ENCODE results near the gene RNASEH2C. TPM values are rescaled to one million over a fixed set of nuclear protein-coding genes. Genes with fewer than 3 reads are reported as not detected.

Gene RNASEH2C
- total and polyA plus RNA-seq, 10 of the 15 experiments (the other 5 are each of a cell fraction or from before 2014, with no cell fraction given): 5.0 to 160 (median 47.1) TPM

- no peak for DNase-seq (ENCODE audit: low read depth, low spot score)
- H3K4me2 ChIP-seq (ENCODE audit: control insufficient read depth, insufficient read depth): no peak overlapping the region
- intact Hi-C loops (cut with micrococcal nuclease; ENCODE audit: unreplicated experiment) (loop anchor here (5.0 kb wide), 1 partner anchor 39 kb away; no protein-coding TSS in a partner anchor), in situ Hi-C loops (cut with MboI) (no loop called here)
- CTCF ChIA-PET: interaction anchor here (0.7 to 1.5 kb wide), 3 partner anchors 13 to 44 kb away, joined by 3 to 6 read pairs (median 3); no protein-coding TSS in a partner anchor
- no peaks in the 10 kb centered on the region for H3K36me3 ChIP-seq (ENCODE audit: control insufficient read depth in 2 of 2, insufficient read depth in 2 of 2, low read length in 1 of 2)
- no peak overlapping the region; the same call in 1 of the 2 replicates for H3K9ac ChIP-seq (ENCODE audit: control insufficient read depth, insufficient read depth, low read length)
- RAD21 ChIA-PET (ENCODE audit: unreplicated experiment): interaction anchor here (0.8 to 1.9 kb wide), 2 partner anchors 51 to 55 kb away, joined by 4 to 6 read pairs; partner anchors contain the start of gene KAT5
- 30% methylated on average over 7 of the region's 7 CpGs for WGBS (ENCODE audit: insufficient coverage, insufficient replicate concordance, low lambda C conversion rate, missing lambda C conversion rate)
- no TSS peak for BruUV-seq (replicated peaks)
- POLR2A ChIA-PET: interaction anchor here (0.6 kb wide), 2 partner anchors 258 to 362 kb away, joined by 3 to 5 read pairs; no protein-coding TSS in a partner anchor
- H4K20me1 ChIP-seq (ENCODE audit: control insufficient read depth, insufficient read depth): no peaks in the 10 kb centered on the region
- no peak; the same call in 2 of the 3 replicates for ATAC-seq
- no peaks in the 10 kb centered on the region for H3K79me2 ChIP-seq (ENCODE audit: control insufficient read depth, insufficient read depth, low read length)
- no peaks in the 10 kb centered on the region for H3K9me3 ChIP-seq (replicated peaks; ENCODE audit: control insufficient read depth, insufficient read depth, low read length)
- H2AFZ ChIP-seq (ENCODE audit: control insufficient read depth, low read depth, low read length): no peak overlapping the region
- H3K4me1 ChIP-seq (ENCODE audit: control insufficient read depth, insufficient read depth, low read length): no peaks in the 10 kb centered on the region
- H3K27me3 ChIP-seq (replicated peaks in 1 of 2; ENCODE audit: control insufficient read depth in 2 of 2, insufficient read depth in 2 of 2, low read length in 1 of 2): no peaks in the 10 kb centered on the region
- H3K27ac ChIP-seq (ENCODE audit: control insufficient read depth, insufficient read depth): no peak overlapping the region
- FAIRE-seq: no peak
- TF ChIP-seq PKNOX1 (IDR thresholded peaks at IDR 0.05) (peak; percentile 56), NR2C1 (IDR thresholded peaks at IDR 0.05) (no peak)
- H3K4me3 ChIP-seq: no peak overlapping the region
- SMC1A ChIA-PET (ENCODE audit: uncharacterized antibody, unreplicated experiment): interaction anchor here (1.5 kb wide), 1 partner anchor 11 kb away, joined by 3 read pairs; no protein-coding TSS in a partner anchor
Observed at GRCh38 chr11:65766535-65766934, 45.9 kb upstream of the RNASEH2C start.

DNA sequence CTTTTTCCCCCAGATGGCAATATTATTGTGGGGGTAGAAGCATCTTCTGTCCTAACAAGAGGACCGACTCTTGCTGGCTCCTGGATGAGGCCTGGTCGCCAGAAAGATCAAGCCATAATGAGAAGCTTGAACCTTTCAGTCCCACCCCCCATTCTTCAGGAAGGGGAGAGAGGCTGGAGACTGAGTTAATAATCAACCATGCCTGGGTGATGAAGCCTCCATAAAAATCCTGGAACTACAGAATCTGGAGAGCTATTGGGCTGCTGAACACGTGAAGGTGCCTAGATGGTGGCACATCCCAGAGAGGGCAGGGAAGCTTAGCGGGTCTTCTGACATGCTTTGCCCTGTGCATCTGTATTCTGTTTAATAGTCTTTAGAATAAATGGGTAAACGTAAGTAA is 43.8 kb upstream of the RNASEH2C start:
- no peak overlapping the region for H3K27ac ChIP-seq (ENCODE audit: control insufficient read depth, insufficient read depth)
- no peak overlapping the region for H3K4me2 ChIP-seq (ENCODE audit: control insufficient read depth, insufficient read depth)
- H3K4me3 ChIP-seq: no peak overlapping the region
- no peaks in the 10 kb centered on the region for H4K20me1 ChIP-seq (ENCODE audit: control insufficient read depth, insufficient read depth)
- H3K79me2 ChIP-seq (ENCODE audit: control insufficient read depth, insufficient read depth, low read length): no peaks in the 10 kb centered on the region
- DNase-seq (ENCODE audit: low read depth, low spot score) (no peak), ATAC-seq (no peak), FAIRE-seq (no peak)
- no peaks in the 10 kb centered on the region for H3K27me3 ChIP-seq (replicated peaks in 1 of 2; ENCODE audit: control insufficient read depth in 2 of 2, insufficient read depth in 2 of 2, low read length in 1 of 2)
- H3K9me3 ChIP-seq (replicated peaks; ENCODE audit: control insufficient read depth, insufficient read depth, low read length): no peaks in the 10 kb centered on the region
- SMC1A ChIA-PET (ENCODE audit: uncharacterized antibody, unreplicated experiment): interaction anchor here (1.1 to 1.4 kb wide), 2 partner anchors 9 to 57 kb away, joined by 3 to 4 read pairs; no protein-coding TSS in a partner anchor
- POLR2A ChIA-PET: no interaction called here
- RAD21 ChIA-PET (ENCODE audit: unreplicated experiment): no interaction called here
- no peaks in the 10 kb centered on the region for H3K36me3 ChIP-seq (ENCODE audit: control insufficient read depth in 2 of 2, insufficient read depth in 2 of 2, low read length in 1 of 2)
- CTCF ChIA-PET: interaction anchor here (0.9 kb wide), 1 partner anchor 59 kb away, joined by 3 read pairs; no protein-coding TSS in a partner anchor
- BruUV-seq (replicated peaks): no TSS peak
- no peak overlapping the region for H2AFZ ChIP-seq (ENCODE audit: control insufficient read depth, low read depth, low read length)
- in situ Hi-C loops (cut with MboI): no loop called here
- no peak overlapping the region for H3K9ac ChIP-seq (ENCODE audit: control insufficient read depth, insufficient read depth, low read length)
- no peaks in the 10 kb centered on the region for H3K4me1 ChIP-seq (ENCODE audit: control insufficient read depth, insufficient read depth, low read length)
- intact Hi-C loops (cut with micrococcal nuclease; ENCODE audit: unreplicated experiment): no loop called here
- 47% methylated on average over 5 of the region's 5 CpGs for WGBS (ENCODE audit: insufficient coverage, insufficient replicate concordance, low lambda C conversion rate, missing lambda C conversion rate)
- no peak for TF ChIP-seq NFXL1 (IDR thresholded peaks at IDR 0.05; ENCODE audit: borderline replicate concordance)
- TF ChIP-seq CHD2 (IDR thresholded peaks at IDR 0.05; ENCODE audit: borderline replicate concordance, low read depth, low read length): no peak
- TF ChIP-seq, protein P1, sequence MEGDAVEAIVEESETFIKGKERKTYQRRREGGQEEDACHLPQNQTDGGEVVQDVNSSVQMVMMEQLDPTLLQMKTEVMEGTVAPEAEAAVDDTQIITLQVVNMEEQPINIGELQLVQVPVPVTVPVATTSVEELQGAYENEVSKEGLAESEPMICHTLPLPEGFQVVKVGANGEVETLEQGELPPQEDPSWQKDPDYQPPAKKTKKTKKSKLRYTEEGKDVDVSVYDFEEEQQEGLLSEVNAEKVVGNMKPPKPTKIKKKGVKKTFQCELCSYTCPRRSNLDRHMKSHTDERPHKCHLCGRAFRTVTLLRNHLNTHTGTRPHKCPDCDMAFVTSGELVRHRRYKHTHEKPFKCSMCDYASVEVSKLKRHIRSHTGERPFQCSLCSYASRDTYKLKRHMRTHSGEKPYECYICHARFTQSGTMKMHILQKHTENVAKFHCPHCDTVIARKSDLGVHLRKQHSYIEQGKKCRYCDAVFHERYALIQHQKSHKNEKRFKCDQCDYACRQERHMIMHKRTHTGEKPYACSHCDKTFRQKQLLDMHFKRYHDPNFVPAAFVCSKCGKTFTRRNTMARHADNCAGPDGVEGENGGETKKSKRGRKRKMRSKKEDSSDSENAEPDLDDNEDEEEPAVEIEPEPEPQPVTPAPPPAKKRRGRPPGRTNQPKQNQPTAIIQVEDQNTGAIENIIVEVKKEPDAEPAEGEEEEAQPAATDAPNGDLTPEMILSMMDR (IDR thresholded peaks at IDR 0.05 in 2 of 3, conservative IDR thresholded peaks at IDR 0.05 in 1 of 3; ENCODE audit: control insufficient read depth in 2 of 3, extremely low read depth in 1 of 3, insufficient read depth in 1 of 3, low read depth in 3 of 3, low read length in 3 of 3): no peak
- TF ChIP-seq MXI1 (IDR thresholded peaks at IDR 0.05; ENCODE audit: low read depth, low read length): no peak
- TF ChIP-seq TARDBP (IDR thresholded peaks at IDR 0.05; ENCODE audit: borderline replicate concordance): no peak
- TF ChIP-seq CHD1 (IDR thresholded peaks at IDR 0.05; ENCODE audit: low read depth, low read length): no peak
- TF ChIP-seq MYC (IDR thresholded peaks at IDR 0.05; ENCODE audit: insufficient read depth, insufficient read length, insufficient replicate concordance, low read length, severe bottlenecking): no peak
- TF ChIP-seq, protein P2, sequence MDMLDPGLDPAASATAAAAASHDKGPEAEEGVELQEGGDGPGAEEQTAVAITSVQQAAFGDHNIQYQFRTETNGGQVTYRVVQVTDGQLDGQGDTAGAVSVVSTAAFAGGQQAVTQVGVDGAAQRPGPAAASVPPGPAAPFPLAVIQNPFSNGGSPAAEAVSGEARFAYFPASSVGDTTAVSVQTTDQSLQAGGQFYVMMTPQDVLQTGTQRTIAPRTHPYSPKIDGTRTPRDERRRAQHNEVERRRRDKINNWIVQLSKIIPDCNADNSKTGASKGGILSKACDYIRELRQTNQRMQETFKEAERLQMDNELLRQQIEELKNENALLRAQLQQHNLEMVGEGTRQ (IDR thresholded peaks at IDR 0.05; ENCODE audit: borderline replicate concordance, low read depth, low read length): no peak
- TF ChIP-seq RCOR1 (conservative IDR thresholded peaks at IDR 0.05; ENCODE audit: low read depth, low read length): no peak
- no peak for TF ChIP-seq NFIC (IDR thresholded peaks at IDR 0.05; ENCODE audit: low read depth, low read length)
- no peak for TF ChIP-seq RUNX3 (IDR thresholded peaks at IDR 0.05; ENCODE audit: low read length)
- TF ChIP-seq CBFB (IDR thresholded peaks at IDR 0.05; ENCODE audit: low read depth): no peak

Data from GM12878 (cell line).